ENCODE results near the gene SLC2A13. TPM values are rescaled to one million over a fixed set of nuclear protein-coding genes. Genes with fewer than 3 reads are reported as not detected.

The SLC2A13 gene
- total RNA-seq, 4 donors from 2014 or later: 1.4 to 2.8 (median 2.3) TPM

DNA sequence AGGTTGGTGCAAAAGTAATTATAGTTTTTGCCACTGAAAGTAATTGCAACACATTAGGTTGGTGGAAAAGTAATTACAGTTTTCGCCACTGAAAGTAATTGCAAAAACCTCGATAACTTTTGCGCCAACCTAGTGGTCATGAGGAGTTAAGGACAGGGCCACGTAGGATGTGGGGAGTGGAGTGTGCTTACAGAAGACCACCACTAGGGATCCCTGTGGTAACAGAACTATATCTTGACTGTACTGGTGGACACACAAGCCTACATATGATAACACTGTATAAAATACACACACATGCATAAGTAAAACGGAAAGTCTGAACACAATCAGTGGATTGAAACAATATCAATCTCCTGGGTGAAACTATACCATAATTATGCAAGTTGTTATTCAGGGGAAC, 298.8 kb downstream of the SLC2A13 start:
- no peak for TF ChIP-seq POLR2A (IDR thresholded peaks at IDR 0.05)
- TF ChIP-seq, protein P1, sequence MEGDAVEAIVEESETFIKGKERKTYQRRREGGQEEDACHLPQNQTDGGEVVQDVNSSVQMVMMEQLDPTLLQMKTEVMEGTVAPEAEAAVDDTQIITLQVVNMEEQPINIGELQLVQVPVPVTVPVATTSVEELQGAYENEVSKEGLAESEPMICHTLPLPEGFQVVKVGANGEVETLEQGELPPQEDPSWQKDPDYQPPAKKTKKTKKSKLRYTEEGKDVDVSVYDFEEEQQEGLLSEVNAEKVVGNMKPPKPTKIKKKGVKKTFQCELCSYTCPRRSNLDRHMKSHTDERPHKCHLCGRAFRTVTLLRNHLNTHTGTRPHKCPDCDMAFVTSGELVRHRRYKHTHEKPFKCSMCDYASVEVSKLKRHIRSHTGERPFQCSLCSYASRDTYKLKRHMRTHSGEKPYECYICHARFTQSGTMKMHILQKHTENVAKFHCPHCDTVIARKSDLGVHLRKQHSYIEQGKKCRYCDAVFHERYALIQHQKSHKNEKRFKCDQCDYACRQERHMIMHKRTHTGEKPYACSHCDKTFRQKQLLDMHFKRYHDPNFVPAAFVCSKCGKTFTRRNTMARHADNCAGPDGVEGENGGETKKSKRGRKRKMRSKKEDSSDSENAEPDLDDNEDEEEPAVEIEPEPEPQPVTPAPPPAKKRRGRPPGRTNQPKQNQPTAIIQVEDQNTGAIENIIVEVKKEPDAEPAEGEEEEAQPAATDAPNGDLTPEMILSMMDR (IDR thresholded peaks at IDR 0.05 in 4 of 5, conservative IDR thresholded peaks at IDR 0.05 in 1 of 5): no peak
- ATAC-seq: no peak
- in situ Hi-C loops (cut with MboI; ENCODE audit: low sequenced_read_pairs in 4 of 4): no loop called here

DNA sequence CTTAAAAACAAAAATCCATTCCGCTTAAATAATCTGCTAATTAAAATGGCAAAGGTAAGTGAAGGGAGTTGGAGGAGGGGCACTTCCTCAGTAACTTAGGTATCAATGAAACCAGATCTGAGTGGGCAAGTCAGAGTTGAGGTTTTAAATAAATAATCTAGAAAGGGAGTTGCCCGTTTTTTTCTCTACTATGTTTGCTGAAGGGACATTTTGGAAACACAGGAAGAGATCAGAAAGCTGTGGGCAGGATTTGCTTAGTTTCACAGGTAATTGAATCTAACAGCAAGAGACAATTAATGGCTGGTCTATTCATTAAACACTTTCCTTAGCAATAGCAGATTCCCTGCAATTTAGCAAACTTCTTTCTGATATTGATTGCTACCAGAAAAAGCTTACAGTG, 300.2 kb downstream of the SLC2A13 start:
- Histone ChIP-seq H3K4me1 (no peaks in the 10 kb centered on the region), H3K9me3 (no peaks in the 10 kb centered on the region), H3K4me3 (no peak overlapping the region), H3K27me3 (no peaks in the 10 kb centered on the region), H3K36me3 (no peaks in the 10 kb centered on the region), H3K27ac (no peak overlapping the region)
- TF ChIP-seq, protein P1 (IDR thresholded peaks at IDR 0.05 in 4 of 5, conservative IDR thresholded peaks at IDR 0.05 in 1 of 5): no peak
- no peak for TF ChIP-seq POLR2A (IDR thresholded peaks at IDR 0.05)
- in situ Hi-C loops (cut with MboI; ENCODE audit: low sequenced_read_pairs in 4 of 4) (no loop called here), intact Hi-C loops (cut with DNase I; ENCODE audit: low total_unique reads) (no loop called here)
- no peak for DNase-seq
- ATAC-seq: no peak

More for the DNA sequence above, 298.8 kb downstream of the SLC2A13 start:
- Histone ChIP-seq H3K27ac (no peak overlapping the region), H3K4me3 (no peak overlapping the region), H3K27me3 (no peaks in the 10 kb centered on the region), H3K4me1 (no peaks in the 10 kb centered on the region), H3K36me3 (no peaks in the 10 kb centered on the region), H3K9me3 (peaks cover 0 to 4% (median 0%) of the 10 kb centered on the region in 3 donors)
- no peak for DNase-seq
- intact Hi-C loops (cut with DNase I; ENCODE audit: low total_unique reads): no loop called here

DNA sequence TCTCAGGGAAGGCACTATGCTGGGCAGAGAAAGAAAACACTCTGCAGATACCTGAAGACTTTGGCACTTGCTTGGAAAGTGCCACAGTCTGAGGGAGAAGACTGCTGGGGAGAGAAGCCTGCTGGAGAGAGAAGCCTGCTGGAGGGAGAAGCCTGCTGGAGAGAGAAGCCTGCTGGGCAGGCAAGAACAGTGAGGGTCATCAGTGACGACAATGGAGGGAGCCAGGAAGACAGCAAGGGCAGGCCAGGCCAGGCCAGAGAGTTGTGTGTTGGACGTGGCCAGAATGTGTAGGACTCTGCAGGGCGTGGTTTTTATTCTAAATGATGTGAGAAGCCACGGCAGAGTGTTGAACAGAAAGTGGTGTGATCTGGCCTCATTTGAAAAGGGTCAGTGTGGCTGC, 301.0 kb downstream of the SLC2A13 start:
- Histone ChIP-seq H3K4me3 (no peak overlapping the region), H3K27ac (no peak overlapping the region), H3K27me3 (no peaks in the 10 kb centered on the region), H3K36me3 (no peaks in the 10 kb centered on the region), H3K4me1 (no peaks in the 10 kb centered on the region), H3K9me3 (no peaks in the 10 kb centered on the region)
- ATAC-seq (no peak), DNase-seq (no peak)
- intact Hi-C loops (cut with DNase I; ENCODE audit: low total_unique reads) (no loop called here), in situ Hi-C loops (cut with MboI; ENCODE audit: low sequenced_read_pairs in 4 of 4) (no loop called here)
- no peak for TF ChIP-seq POLR2A (IDR thresholded peaks at IDR 0.05)
- TF ChIP-seq, protein P1 (IDR thresholded peaks at IDR 0.05 in 4 of 5, conservative IDR thresholded peaks at IDR 0.05 in 1 of 5): no peak

DNA sequence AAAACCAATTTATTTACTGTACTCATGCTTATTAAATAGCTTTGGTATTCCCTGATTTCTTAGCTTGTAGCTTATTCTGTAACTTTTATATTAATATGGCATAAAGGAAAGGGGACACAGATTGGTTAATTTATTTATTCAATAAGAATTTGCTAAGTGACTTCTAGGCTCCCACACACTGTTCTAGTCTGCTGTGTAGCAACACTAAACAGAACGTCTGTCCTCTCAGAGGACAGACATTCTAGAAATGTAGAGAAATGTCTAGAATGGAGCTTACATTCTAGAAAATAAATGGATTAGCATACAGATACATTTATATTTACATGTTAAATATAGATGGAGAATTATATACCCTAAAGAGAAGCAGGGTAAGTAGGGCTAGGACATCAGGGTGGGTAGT, 301.4 kb downstream of the SLC2A13 start:
- ATAC-seq (no peak), DNase-seq (no peak)
- Histone ChIP-seq H3K4me3 (no peak overlapping the region), H3K27me3 (no peaks in the 10 kb centered on the region), H3K9me3 (no peaks in the 10 kb centered on the region), H3K4me1 (no peaks in the 10 kb centered on the region), H3K36me3 (no peaks in the 10 kb centered on the region), H3K27ac (no peak overlapping the region)
- in situ Hi-C loops (cut with MboI; ENCODE audit: low sequenced_read_pairs in 4 of 4): no loop called here
- intact Hi-C loops (cut with DNase I; ENCODE audit: low total_unique reads): no loop called here
- no peak for TF ChIP-seq POLR2A (IDR thresholded peaks at IDR 0.05)
- TF ChIP-seq, protein P1 (IDR thresholded peaks at IDR 0.05 in 4 of 5, conservative IDR thresholded peaks at IDR 0.05 in 1 of 5): no peak

DNA sequence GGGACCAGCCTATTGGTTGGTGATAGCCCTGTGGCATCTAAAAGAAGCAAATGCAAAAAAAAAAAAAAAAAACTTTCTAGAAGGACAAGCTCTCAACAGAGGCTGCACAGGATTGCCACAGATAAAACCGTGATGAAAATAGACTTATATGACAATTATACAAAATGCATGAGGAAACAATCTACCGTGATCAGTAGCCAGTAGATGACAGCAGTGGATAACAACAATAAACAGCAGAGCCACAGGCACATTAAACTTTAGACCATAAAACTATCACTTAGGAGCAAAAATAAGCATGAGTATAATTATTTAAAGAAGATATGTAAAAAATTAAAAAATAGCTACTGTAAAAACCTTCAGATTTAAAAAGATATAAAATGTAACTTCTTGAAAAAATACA, 302.7 kb downstream of the SLC2A13 start:
- H3K9me3 ChIP-seq: no peaks in the 10 kb centered on the region
- H3K27me3 ChIP-seq: no peaks in the 10 kb centered on the region
- in situ Hi-C loops (cut with MboI; ENCODE audit: low sequenced_read_pairs in 4 of 4): no loop called here
- TF ChIP-seq, protein P1 (IDR thresholded peaks at IDR 0.05 in 4 of 5, conservative IDR thresholded peaks at IDR 0.05 in 1 of 5): no peak
- TF ChIP-seq POLR2A (IDR thresholded peaks at IDR 0.05): no peak
- no peak overlapping the region for H3K4me3 ChIP-seq
- no peaks in the 10 kb centered on the region for H3K36me3 ChIP-seq
- DNase-seq (no peak), ATAC-seq (no peak)
- no peaks in the 10 kb centered on the region for H3K4me1 ChIP-seq
- H3K27ac ChIP-seq: no peak overlapping the region
- intact Hi-C loops (cut with DNase I; ENCODE audit: low total_unique reads): no loop called here
